WTC11 (cell line): ENCODE results near the gene TBC1D24. TPM values are rescaled to one million over a fixed set of nuclear protein-coding genes. Genes with fewer than 3 reads are reported as not detected.

Experiments
- ATAC-seq: fragments of 200-7000 bp; cut with Tn5 transposase; 2 replicates; pipeline ENCODE4 v1.10.0; 2021; ENCODE audit warnings: mild to moderate bottlenecking, moderate library complexity
- CTCF ChIA-PET: fragments of 300-600 bp; sonication (Branson Sonifier 250); formaldehyde crosslinking; loops from one replicate; lab custom pipeline; 2021; ENCODE audit warnings: antibody characterized with exemption; lab: Charles Lee
- POLR2A ChIA-PET: fragments of 350-600 bp; sonication (Branson Sonifier 250); formaldehyde crosslinking; loops from one replicate; lab custom pipeline; 2021; ENCODE audit warnings: antibody characterized with exemption; lab: Charles Lee
- DNase-seq: peaks from one replicate; pipeline ENCODE4 v3.0.0; 2021; ENCODE audit warnings: low spot score
- H3K27ac Mint-ChIP-seq: 2 replicates; pipeline ENCODE4 v1.8.0; 2021; ENCODE audit warnings: mixed read lengths
- H3K27me3 Mint-ChIP-seq: 2 replicates; pipeline ENCODE4 v1.8.0; 2021; ENCODE audit warnings: low read depth, mild to moderate bottlenecking, moderate library complexity, mixed read lengths
- H3K36me3 Mint-ChIP-seq: 2 replicates; pipeline ENCODE4 v1.8.0; 2021; ENCODE audit warnings: mixed read lengths
- H3K4me1 Mint-ChIP-seq: 2 replicates; pipeline ENCODE4 v1.8.0; 2022; ENCODE audit warnings: mixed read lengths
- H3K4me3 Mint-ChIP-seq: 2 replicates; pipeline ENCODE4 v1.8.0; 2021; ENCODE audit warnings: mild to moderate bottlenecking, moderate library complexity, mixed read lengths
- H3K9me3 Mint-ChIP-seq: 2 replicates; pipeline ENCODE4 v1.8.0; 2021; ENCODE audit warnings: mixed read lengths
- ARID4B ChIP-seq: sonication (generic); formaldehyde crosslinking; IDR thresholded peaks from 2 replicates; pipeline ENCODE4 v1.8.0; 2023; ENCODE audit warnings: missing genetic modification reagents, mild to moderate bottlenecking, borderline replicate concordance
- CTCF ChIP-seq: fragments of 200-600 bp; IDR thresholded peaks from 2 replicates; pipeline ENCODE4 v1.8.0; 2022; ENCODE audit warnings: antibody characterized with exemption
- KAT7 ChIP-seq: sonication (generic); formaldehyde crosslinking; IDR thresholded peaks from 2 replicates; pipeline ENCODE4 v1.8.1; 2023; ENCODE audit warnings: missing genetic modification reagents, mild to moderate bottlenecking, borderline replicate concordance
- MAX ChIP-seq: sonication (generic); formaldehyde crosslinking; IDR thresholded peaks from 2 replicates; pipeline ENCODE4 v1.8.0; 2022; ENCODE audit warnings: mild to moderate bottlenecking, missing genetic modification reagents
- SP1 ChIP-seq: sonication (generic); formaldehyde crosslinking; conservative IDR thresholded peaks from 2 replicates; pipeline ENCODE4 v1.8.1; 2022; ENCODE audit warnings: missing genetic modification reagents
- TEAD1 ChIP-seq: sonication (generic); formaldehyde crosslinking; IDR thresholded peaks from 2 replicates; pipeline ENCODE4 v1.8.0; 2022; ENCODE audit warnings: mild to moderate bottlenecking, missing genetic modification reagents
- ZBTB21 ChIP-seq: sonication (generic); formaldehyde crosslinking; IDR thresholded peaks from 2 replicates; pipeline ENCODE4 v1.8.1; 2023; ENCODE audit warnings: mild to moderate bottlenecking, missing genetic modification reagents, borderline replicate concordance
- ZNF219 ChIP-seq: sonication (generic); formaldehyde crosslinking; IDR thresholded peaks from 2 replicates; pipeline ENCODE4 v1.8.0; 2023; ENCODE audit warnings: missing genetic modification reagents, mild to moderate bottlenecking, borderline replicate concordance
- ZNF416 ChIP-seq: fragments of 250-450 bp; sonication (Bioruptor Pico); IDR thresholded peaks from 2 replicates; pipeline ENCODE4 v1.9.0; 2021; ENCODE audit warnings: mild to moderate bottlenecking, inconsistent platforms
- total RNA-seq: library from RNA; stranded (reverse); gene quantifications from 3 replicates; pipeline ENCODE4 v1.2.3, GENCODE V29; 2021
- TF ChIP-seq, protein P1 (sequence below): fragments of 250-450 bp; sonication (Bioruptor Pico); IDR thresholded peaks from 2 replicates; pipeline ENCODE4 v1.9.0; 2021; ENCODE audit warnings: mild to moderate bottlenecking
- TF ChIP-seq, protein P2 (sequence below): sonication (generic); formaldehyde crosslinking; IDR thresholded peaks from 2 replicates; pipeline ENCODE4 v1.8.1; 2023; ENCODE audit warnings: mild to moderate bottlenecking, missing genetic modification reagents, moderate library complexity
- TF ChIP-seq, protein P3 (sequence below): sonication (generic); formaldehyde crosslinking; IDR thresholded peaks from 2 replicates; pipeline ENCODE4 v1.8.0; 2022; ENCODE audit warnings: mild to moderate bottlenecking, missing genetic modification reagents
- TF ChIP-seq, protein P4 (sequence below): sonication (generic); formaldehyde crosslinking; IDR thresholded peaks from 2 replicates; pipeline ENCODE4 v1.8.1; 2023; ENCODE audit warnings: mild to moderate bottlenecking, missing genetic modification reagents

The TBC1D24 gene
- total RNA-seq, 1 experiment from 2014 or later: 21.0 TPM

- H3K4me1 Mint-ChIP-seq: peaks cover 20% of the 10 kb centered on the region
- ChIA-PET CTCF (interaction anchor here (0.7 to 4.0 kb wide), 3 partner anchors 10 to 41 kb away, joined by 3 to 57 read pairs (median 4); partner anchors contain the start of gene ATP6V0C), POLR2A (no interaction called here)
- DNase-seq (no peak), ATAC-seq (no peak)
- no peak for TF ChIP-seq KAT7
- TF ChIP-seq MAX (CRISPR knock-in tag): 0 out of 2 replicates have a peak, but pooled peaks have one; percentile 19
- 0 out of 2 replicates have a peak, but pooled peaks have one; percentile 26 for TF ChIP-seq ZNF219 (CRISPR knock-in tag)
- peak overlapping the region; percentile 62 for H3K4me3 Mint-ChIP-seq
- peaks cover 45% of the 10 kb centered on the region for H3K27me3 Mint-ChIP-seq
- no peaks in the 10 kb centered on the region for H3K9me3 Mint-ChIP-seq
- H3K27ac Mint-ChIP-seq: no peak overlapping the region
- no peaks in the 10 kb centered on the region for H3K36me3 Mint-ChIP-seq
These were observed 2.0 kb upstream of the TBC1D24 start for GRCh38 chr16:2472885-2473445.

DNA sequence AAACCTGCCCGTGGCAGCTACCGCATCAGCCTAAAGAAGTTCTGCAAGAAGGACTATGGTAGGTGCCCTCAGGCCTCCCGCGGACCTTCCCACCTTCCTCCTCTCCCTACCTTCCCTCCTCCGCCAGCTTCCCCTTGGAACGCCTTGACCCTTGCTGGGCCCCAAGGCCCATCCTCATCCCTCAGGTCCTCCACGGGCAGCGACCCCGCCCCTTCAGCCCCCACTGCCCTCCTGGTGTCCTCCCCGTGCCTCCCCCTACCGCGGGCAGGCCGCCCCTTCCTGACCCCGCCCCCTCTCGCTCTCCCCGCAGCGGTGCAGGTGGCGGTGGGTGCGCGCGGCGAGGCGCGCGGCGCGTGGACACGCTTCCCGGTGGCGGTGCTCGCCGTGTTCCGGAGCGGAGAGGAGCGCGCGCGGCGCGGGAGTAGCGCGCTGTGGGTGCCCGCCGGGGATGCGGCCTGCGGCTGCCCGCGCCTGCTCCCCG is 1.4 kb upstream of the TBC1D24 start:
- ATAC-seq (no peak), DNase-seq (peak; percentile 42)
- Mint-ChIP-seq H3K4me3 (peak overlapping the region; percentile 62), H3K27me3 (peaks cover 45% of the 10 kb centered on the region), H3K9me3 (no peaks in the 10 kb centered on the region), H3K4me1 (peaks cover 20% of the 10 kb centered on the region), H3K27ac (no peak overlapping the region), H3K36me3 (no peaks in the 10 kb centered on the region)
- TF ChIP-seq, protein P1, sequence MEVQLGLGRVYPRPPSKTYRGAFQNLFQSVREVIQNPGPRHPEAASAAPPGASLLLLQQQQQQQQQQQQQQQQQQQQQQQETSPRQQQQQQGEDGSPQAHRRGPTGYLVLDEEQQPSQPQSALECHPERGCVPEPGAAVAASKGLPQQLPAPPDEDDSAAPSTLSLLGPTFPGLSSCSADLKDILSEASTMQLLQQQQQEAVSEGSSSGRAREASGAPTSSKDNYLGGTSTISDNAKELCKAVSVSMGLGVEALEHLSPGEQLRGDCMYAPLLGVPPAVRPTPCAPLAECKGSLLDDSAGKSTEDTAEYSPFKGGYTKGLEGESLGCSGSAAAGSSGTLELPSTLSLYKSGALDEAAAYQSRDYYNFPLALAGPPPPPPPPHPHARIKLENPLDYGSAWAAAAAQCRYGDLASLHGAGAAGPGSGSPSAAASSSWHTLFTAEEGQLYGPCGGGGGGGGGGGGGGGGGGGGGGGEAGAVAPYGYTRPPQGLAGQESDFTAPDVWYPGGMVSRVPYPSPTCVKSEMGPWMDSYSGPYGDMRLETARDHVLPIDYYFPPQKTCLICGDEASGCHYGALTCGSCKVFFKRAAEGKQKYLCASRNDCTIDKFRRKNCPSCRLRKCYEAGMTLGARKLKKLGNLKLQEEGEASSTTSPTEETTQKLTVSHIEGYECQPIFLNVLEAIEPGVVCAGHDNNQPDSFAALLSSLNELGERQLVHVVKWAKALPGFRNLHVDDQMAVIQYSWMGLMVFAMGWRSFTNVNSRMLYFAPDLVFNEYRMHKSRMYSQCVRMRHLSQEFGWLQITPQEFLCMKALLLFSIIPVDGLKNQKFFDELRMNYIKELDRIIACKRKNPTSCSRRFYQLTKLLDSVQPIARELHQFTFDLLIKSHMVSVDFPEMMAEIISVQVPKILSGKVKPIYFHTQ: no peak
- TF ChIP-seq, protein P2, sequence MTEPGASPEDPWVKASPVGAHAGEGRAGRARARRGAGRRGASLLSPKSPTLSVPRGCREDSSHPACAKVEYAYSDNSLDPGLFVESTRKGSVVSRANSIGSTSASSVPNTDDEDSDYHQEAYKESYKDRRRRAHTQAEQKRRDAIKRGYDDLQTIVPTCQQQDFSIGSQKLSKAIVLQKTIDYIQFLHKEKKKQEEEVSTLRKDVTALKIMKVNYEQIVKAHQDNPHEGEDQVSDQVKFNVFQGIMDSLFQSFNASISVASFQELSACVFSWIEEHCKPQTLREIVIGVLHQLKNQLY: no peak
- TF ChIP-seq CTCF (no peak), SP1 (CRISPR knock-in tag) (peak; percentile 31; the same call in 1 of the 2 replicates), ZNF416 (CRISPR knock-in tag) (no peak), TEAD1 (CRISPR knock-in tag) (no peak)
- TF ChIP-seq, protein P3, sequence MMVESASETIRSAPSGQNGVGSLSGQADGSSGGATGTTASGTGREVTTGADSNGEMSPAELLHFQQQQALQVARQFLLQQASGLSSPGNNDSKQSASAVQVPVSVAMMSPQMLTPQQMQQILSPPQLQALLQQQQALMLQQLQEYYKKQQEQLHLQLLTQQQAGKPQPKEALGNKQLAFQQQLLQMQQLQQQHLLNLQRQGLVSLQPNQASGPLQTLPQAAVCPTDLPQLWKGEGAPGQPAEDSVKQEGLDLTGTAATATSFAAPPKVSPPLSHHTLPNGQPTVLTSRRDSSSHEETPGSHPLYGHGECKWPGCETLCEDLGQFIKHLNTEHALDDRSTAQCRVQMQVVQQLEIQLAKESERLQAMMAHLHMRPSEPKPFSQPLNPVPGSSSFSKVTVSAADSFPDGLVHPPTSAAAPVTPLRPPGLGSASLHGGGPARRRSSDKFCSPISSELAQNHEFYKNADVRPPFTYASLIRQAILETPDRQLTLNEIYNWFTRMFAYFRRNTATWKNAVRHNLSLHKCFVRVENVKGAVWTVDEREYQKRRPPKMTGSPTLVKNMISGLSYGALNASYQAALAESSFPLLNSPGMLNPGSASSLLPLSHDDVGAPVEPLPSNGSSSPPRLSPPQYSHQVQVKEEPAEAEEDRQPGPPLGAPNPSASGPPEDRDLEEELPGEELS (CRISPR knock-in tag): peak; percentile 10; the same call in 1 of the 2 replicates
- POLR2A ChIA-PET: no interaction called here
- CTCF ChIA-PET: interaction anchor here (0.7 to 4.0 kb wide), 3 partner anchors 9 to 40 kb away, joined by 3 to 57 read pairs (median 4); partner anchors contain the start of gene ATP6V0C

- ATAC-seq (peak; percentile 11; the same call in 1 of the 2 replicates), DNase-seq (peak; percentile 42)
- Mint-ChIP-seq H3K9me3 (no peaks in the 10 kb centered on the region), H3K27me3 (peaks cover 41% of the 10 kb centered on the region), H3K36me3 (no peaks in the 10 kb centered on the region), H3K4me3 (peak overlapping the region; percentile 67), H3K27ac (no peak overlapping the region), H3K4me1 (peaks cover 20% of the 10 kb centered on the region)
- ChIA-PET POLR2A (interaction anchor here (1.1 kb wide), 3 partner anchors 15 to 57 kb away, joined by 3 to 5 read pairs (median 3); partner anchors contain the start of genes CEMP1 and TEDC2), CTCF (interaction anchor here (0.5 to 4.0 kb wide), 5 partner anchors 12 to 195 kb away, joined by 3 to 57 read pairs (median 6); partner anchors contain the start of gene TEDC2)
- TF ChIP-seq ARID4B (CRISPR knock-in tag) (peak; percentile 49; the same call in 1 of the 2 replicates), ZBTB21 (CRISPR knock-in tag) (no peak), MAX (CRISPR knock-in tag) (peak; percentile 55; the same call in 1 of the 2 replicates)
- TF ChIP-seq, protein P4, sequence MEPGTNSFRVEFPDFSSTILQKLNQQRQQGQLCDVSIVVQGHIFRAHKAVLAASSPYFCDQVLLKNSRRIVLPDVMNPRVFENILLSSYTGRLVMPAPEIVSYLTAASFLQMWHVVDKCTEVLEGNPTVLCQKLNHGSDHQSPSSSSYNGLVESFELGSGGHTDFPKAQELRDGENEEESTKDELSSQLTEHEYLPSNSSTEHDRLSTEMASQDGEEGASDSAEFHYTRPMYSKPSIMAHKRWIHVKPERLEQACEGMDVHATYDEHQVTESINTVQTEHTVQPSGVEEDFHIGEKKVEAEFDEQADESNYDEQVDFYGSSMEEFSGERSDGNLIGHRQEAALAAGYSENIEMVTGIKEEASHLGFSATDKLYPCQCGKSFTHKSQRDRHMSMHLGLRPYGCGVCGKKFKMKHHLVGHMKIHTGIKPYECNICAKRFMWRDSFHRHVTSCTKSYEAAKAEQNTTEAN (CRISPR knock-in tag): no peak
These were observed 689 bp upstream of the TBC1D24 start for GRCh38 chr16:2473999-2474876.
